HG03135 (cell line): Measurements from ENCODE around the gene WDR83.
"Not testable (repeated sequence)": the region's sequence is repeated elsewhere in the genome, so short reads cannot be mapped to it uniquely, and the experiment has no call there.

Source experiments
- ATAC-seq: cut with Tn5 transposase; IDR thresholded peaks from one replicate; pipeline ENCODE4 v1.9.1; 2021; ENCODE audit warnings: mild to moderate bottlenecking, moderate library complexity; ENCODE audit not compliant: unreplicated experiment

WDR83 gene

GRCh38 chr19:12681074-12681987 is 14.7 kb downstream of the WDR83 start, which contains the start of gene DHPS:
Gene DHPS (minus strand): TSS chr19:12681880. CDS start chr19:12681766, 114 bp downstream.
- ATAC-seq: peak; percentile 59

GRCh38 chr19:12685831-12686230 is 19.2 kb downstream of the WDR83 start:
- ATAC-seq: no peak

- no peak for ATAC-seq
Measured at GRCh38 chr19:12687496-12688196, 21.0 kb downstream of the WDR83 start, which contains the start of gene GNG14. Gene GNG14 (plus strand): TSS chr19:12687998. CDS start chr19:12688049, 51 bp downstream.

- no peak for ATAC-seq
Measured at GRCh38 chr19:12689012-12689411, 22.4 kb downstream of the WDR83 start.

GRCh38 chr19:12689581-12690216 is 23.1 kb downstream of the WDR83 start:
- no peak for ATAC-seq

- ATAC-seq: no peak
Measured at GRCh38 chr19:12692960-12693359, 26.4 kb downstream of the WDR83 start.

- ATAC-seq: no peak
Measured at GRCh38 chr19:12694641-12695040, 28.0 kb downstream of the WDR83 start.

- ATAC-seq: no peak
Measured at GRCh38 chr19:12695096-12695495, 28.5 kb downstream of the WDR83 start.

GRCh38 chr19:12695514-12695913 is 28.9 kb downstream of the WDR83 start:
- no peak for ATAC-seq

- ATAC-seq: peak; percentile 16
Measured at GRCh38 chr19:12695997-12696365, 29.4 kb downstream of the WDR83 start.

GRCh38 chr19:12696366-12697335 is 30.0 kb downstream of the WDR83 start, which contains the start of gene FBXW9:
Gene FBXW9 (minus strand): TSS chr19:12696631. CDS start chr19:12696581, 50 bp downstream.
- peak; percentile 74 for ATAC-seq

- ATAC-seq: not testable (repeated sequence)
Measured at GRCh38 chr19:12697425-12697824, 30.8 kb downstream of the WDR83 start.

- no peak for ATAC-seq
Measured at GRCh38 chr19:12698138-12698537, 31.5 kb downstream of the WDR83 start.

- ATAC-seq: no peak
Measured at GRCh38 chr19:12701596-12702282, 35.1 kb downstream of the WDR83 start.

GRCh38 chr19:12703046-12703445 is 36.4 kb downstream of the WDR83 start:
- no peak for ATAC-seq

GRCh38 chr19:12705169-12705568 is 38.6 kb downstream of the WDR83 start:
- no peak for ATAC-seq

- ATAC-seq: no peak
Measured at GRCh38 chr19:12705654-12706331, 39.2 kb downstream of the WDR83 start.

GRCh38 chr19:12706332-12706718 is 39.7 kb downstream of the WDR83 start:
- no peak for ATAC-seq

GRCh38 chr19:12708641-12709040 is 42.0 kb downstream of the WDR83 start:
- no peak for ATAC-seq
